ENCODE results near the gene EBNA1BP2.

- TF ChIP-seq, protein P1, sequence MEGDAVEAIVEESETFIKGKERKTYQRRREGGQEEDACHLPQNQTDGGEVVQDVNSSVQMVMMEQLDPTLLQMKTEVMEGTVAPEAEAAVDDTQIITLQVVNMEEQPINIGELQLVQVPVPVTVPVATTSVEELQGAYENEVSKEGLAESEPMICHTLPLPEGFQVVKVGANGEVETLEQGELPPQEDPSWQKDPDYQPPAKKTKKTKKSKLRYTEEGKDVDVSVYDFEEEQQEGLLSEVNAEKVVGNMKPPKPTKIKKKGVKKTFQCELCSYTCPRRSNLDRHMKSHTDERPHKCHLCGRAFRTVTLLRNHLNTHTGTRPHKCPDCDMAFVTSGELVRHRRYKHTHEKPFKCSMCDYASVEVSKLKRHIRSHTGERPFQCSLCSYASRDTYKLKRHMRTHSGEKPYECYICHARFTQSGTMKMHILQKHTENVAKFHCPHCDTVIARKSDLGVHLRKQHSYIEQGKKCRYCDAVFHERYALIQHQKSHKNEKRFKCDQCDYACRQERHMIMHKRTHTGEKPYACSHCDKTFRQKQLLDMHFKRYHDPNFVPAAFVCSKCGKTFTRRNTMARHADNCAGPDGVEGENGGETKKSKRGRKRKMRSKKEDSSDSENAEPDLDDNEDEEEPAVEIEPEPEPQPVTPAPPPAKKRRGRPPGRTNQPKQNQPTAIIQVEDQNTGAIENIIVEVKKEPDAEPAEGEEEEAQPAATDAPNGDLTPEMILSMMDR (IDR thresholded peaks at IDR 0.05; ENCODE audit: low read depth, low read length) = no peak
- TF ChIP-seq POLR2A (IDR thresholded peaks at IDR 0.05; ENCODE audit: extremely low read depth, insufficient read length) = no peak
Observed at GRCh38 chr1:43174873-43175272, 2.8 kb upstream of the EBNA1BP2 start.
